ENCODE results near the gene PACS2.

The PACS2 gene

DNA sequence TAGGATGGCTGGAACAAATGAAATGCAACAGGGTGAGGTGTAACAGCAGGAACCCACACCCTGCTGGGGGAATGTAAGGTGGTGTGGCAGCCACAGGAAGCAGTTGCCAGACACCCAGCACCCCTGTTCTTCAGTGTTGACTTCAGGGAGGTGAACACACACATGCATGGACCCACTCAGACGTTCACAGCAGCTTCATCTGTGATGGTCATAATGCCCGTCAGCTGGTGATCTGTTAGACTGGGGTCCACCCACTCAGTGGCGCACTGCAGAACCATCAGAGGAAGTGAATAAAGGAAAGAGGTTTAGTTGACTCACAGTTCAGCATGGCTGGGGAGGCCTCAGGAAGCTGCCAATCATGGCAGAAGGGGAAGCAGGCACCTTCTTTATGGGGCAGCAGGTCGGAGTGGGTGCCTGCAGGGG is 61.1 kb downstream of the PACS2 start:
- no peak for DNase-seq

- DNase-seq, result no peak
Measured at GRCh38 chr14:105376521-105377440, 62.2 kb downstream of the PACS2 start.

DNA sequence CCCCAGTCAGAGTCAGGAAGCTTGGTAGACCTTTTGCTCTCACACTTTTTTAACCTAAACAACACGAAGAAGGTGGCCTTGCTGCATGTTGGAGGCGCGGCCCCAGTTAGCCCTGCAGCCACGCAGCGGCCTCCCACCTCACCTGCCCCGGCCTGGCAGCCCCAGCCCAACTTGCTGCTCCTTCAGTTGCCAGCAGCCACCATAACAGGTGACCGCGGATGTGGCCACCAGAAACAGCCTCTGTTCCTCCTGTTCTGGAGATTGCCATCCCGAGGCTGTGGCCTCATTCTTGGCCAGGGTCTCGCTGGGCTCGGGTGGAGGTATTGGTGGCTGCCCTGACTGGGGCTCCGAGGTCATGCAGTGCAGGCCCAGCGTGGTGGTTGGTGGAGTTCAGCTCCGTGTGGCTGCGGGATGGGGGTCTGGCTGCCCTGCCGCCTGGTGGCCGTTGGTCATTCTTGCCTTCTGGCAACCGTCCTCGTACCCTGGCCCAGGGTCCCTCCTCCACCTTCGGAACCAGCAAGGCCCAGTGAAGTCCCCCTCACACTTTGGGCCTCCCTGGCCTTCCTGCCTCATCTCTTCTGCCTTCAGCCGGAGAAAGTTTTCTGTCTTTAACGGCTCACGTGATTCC is 63.1 kb downstream of the PACS2 start:
- no peak for DNase-seq

- DNase-seq, result no peak
Measured at GRCh38 chr14:105378199-105378598, 63.7 kb downstream of the PACS2 start.

GRCh38 chr14:105378873-105379685 is 64.5 kb downstream of the PACS2 start:
- DNase-seq, result no peak

GRCh38 chr14:105379946-105380345 is 65.4 kb downstream of the PACS2 start:
- no peak for DNase-seq

DNA sequence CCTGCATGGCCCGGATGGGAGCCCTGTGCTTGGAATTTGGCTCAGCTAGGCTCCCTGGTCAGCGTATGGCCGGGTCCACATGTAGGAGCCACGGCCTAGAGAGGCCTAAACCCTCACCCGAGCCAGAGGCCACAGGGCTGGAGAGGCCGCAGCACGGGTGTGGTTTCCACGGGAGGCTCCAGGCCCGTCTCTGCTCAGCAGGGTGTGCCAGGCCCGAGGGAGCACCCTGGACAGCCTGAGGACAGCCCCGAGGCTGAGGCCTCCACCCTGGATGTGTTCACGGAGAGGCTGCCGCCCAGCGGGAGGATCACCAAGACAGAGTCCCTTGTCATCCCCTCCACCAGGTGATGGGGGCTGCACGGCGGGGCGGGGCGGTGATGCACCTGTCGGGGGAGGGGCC is 66.2 kb downstream of the PACS2 start:
- DNase-seq, result no peak

DNA sequence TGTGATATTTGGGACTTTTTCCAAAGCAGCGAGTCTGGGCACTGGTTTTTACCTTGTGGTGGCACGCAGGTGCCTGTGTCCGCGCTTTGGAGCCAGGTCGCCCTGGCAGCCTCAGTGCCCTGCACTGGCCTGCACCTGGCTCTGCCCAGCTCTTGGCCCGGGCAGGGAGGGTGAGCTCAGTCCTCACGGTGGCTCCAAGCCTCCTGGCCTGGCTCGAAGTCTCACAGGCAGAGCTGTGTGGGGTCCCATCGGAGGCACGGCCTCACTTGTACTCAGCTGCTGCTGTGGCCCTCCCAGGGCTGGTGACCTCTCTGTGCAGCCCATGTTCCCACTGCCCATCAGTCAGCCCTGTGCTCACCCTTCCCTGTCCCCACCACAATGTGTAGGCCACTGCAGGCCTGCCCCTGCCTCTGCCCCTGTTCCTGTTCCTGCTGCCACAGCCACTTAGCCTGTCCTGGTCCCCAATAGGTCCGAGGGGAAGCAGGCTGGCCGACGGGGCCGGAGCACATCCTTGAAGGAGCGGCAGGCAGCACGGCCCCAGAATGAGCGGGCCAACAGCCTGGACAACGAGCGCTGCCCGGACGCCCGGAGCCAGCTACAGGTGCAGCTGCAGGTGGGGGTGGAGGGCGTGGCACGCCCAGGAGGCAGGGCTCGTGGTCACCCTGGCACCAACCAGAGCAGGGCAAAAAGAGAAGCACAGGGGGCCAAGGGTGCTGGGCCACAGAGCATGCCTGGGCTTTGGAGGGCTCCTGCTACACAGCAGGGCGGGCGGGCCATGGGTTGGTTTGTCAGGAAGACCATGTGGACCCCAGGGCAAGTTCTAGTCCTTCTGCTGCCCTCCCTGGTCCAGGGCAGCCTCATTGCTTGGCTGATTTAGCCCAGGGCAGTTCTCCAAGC is 67.1 kb downstream of the PACS2 start:
- no peak for DNase-seq

DNA sequence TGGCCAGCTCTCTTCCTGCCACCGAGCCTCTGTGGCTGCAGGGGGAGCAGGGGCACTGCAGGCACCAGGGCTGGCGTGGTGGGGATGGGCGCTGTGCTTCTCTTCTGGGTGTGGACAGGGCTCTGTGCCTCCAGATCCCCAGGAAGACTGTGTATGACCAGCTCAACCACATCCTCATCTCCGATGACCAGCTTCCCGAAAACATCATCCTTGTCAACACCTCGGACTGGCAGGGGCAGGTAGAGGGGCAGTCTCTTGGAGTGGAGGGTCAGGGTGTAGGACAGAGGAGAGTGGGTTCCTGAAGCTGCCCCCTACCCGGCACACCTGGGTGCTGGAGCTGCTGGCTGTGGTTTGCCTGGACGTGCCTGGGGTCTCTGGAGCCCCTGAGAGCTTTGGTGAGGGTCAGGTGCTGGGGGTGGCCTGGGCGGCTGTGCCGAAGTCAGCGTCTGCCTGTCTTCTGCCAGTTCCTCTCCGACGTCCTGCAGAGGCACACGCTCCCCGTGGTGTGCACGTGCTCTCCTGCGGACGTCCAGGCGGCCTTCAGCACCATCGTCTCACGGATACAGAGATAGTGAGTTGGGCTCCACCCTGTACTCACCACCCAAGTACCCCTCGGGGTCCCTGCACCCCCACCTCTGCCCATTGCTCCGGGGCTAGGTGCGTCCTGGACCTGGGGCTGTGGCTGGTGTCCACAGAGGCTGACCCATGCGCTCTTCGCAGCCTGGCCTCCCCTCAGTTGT is 68.0 kb downstream of the PACS2 start:
- DNase-seq, result no peak

DNA sequence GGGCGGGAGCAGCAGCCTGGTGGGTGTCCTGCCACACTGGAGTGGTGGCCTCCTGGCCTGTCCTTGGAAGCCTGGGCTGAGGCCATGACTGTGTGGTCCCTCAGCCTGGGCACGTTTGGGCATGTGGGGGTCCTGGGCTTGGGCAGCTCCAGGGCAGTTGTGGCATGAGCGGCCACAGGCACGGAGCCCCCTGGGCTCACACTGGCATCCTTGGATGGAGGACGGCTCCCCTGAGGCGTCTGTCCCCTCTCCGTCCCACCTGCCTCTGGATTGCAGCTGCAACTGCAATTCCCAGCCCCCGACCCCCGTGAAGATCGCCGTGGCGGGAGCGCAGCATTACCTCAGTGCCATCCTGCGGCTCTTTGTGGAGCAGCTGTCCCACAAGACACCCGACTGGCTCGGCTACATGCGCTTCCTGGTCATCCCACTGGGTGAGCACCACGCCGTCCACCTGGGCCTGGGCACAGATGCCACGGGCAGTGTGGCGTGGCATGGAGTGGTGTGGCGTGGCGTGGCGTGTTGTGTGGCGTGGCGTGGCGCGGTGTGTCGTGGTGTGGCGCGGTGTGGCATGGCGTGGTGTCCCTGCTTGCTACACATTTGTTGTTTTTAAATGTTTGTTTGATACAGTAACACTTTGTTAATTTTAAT is 68.7 kb downstream of the PACS2 start:
- no peak for DNase-seq

- no peak for DNase-seq
Measured at GRCh38 chr14:105384041-105384557, 69.6 kb downstream of the PACS2 start.

- DNase-seq, result no peak
Measured at GRCh38 chr14:105384605-105385321, 70.2 kb downstream of the PACS2 start.

- DNase-seq, result no peak
Measured at GRCh38 chr14:105385322-105385637, 70.7 kb downstream of the PACS2 start.

- DNase-seq, result no peak
Measured at GRCh38 chr14:105385698-105386365, 71.3 kb downstream of the PACS2 start.

DNA sequence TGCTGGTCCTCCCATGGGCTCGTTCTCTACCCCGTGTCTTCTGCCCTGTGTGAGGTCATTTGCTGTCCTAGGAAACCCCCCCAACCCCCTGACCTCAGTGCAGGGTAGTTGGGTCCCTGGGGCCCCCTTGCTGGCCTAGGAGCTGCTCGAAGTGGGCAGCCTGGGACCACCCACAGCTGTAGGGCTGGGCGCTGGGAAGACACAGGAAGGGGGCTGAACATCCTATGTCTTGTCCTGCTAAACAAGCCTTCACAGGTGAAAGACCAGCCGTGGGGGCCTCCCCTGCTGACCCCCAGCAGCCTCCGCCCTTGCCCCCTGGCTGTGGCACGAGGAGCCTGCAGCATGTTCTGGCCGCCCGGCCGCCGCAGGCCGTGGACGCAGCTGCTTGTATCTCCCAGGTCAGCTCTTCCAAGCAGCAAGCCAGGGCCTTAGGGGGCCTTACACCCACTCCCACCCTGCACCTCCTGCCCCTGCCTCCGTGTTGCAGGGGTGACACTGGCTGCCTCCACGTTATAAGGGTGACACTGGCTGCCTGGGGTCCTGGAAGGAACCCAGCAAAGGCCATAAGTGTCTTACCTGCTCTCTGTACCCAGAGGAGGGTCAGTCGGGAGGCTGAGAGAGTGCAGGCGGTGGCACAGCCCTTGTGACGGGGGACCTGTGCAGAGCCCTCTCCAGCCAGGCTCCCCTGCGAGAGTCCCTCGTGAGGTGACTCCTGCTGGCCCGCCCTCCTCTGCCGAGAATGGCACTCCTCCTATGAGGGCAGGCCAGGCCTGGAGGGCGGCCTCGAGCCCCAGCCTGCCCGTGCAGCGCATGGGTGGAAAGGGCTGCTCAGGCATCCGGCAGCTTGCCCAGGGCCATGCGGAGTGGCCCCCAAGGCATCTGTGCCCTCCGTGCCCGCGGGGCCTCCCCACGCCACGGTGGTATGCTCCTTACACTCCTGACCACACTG is 72.3 kb downstream of the PACS2 start:
- no peak for DNase-seq

DNA sequence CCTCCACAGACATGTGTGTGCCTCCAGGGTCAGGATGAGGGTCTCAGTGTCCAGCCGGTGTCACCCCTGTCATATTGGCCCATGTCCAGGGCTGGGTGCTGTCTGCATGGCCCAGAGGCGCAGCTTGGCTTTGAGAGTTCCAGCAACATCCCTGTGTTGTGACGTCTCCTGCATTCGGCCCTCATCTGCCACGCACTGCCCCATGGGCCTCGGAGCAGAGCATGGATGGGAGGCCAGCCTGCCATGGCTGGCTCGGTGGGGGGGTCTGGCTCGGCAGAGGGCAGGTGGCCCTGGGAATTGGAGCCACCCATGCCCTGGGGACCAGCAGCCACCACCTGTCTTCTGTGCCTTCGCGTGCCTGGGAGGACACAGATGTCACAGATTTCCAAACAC is 73.0 kb downstream of the PACS2 start:
- DNase-seq, result no peak

DNA sequence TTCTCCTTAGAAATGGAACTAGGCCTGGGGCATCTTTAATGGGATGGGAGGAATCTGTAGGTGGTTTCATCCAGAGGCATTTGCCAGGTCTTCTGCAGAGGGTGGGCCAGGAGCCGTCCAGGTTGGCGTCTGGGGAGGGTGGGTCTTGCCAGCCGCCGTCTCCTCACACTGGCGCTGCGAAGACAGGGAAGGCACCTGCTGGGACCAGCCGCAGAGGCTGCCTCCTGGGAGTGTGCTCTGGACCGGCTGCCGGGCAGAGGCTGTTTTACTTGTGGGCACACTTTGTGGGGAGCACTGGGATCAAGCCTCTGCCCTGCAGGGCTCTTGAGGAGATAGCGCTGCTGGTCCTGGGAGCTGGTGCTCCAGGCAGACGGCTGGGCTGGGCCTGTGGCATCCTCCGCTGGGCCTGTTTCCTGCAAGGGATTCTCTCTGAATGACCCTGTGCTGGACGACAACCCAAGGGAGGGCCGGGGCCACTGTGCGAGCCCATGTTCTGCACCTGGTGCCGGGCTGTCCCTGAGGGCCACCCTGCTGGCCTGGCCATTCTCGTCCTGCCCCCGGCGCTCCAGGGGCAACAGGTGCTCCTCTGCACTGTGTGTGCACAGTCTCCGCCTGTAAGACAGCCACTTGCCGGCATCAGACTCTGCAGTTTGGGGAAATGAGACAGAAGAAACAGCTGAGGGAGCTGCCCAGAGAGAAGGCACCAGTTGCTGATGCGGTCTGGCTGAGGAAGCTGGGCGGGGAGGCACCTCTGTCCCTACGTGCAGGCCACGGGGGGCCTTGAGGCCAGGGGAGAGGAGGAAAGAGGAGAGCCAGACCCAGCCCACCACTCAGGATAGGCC is 73.8 kb downstream of the PACS2 start:
- no peak for DNase-seq

GRCh38 chr14:105388976-105389375 is 74.4 kb downstream of the PACS2 start:
- no peak for DNase-seq

Measured in GOT3 (cell line).